ENCODE results near the gene CREBRF.
"Not testable (repeated sequence)": the region's sequence is repeated elsewhere in the genome, so short reads cannot be mapped to it uniquely, and the experiment has no call there.

CREBRF gene

GRCh38 chr5:173075137-173075843 lies 19.1 kb downstream of the CREBRF start:
- H3K36me3 ChIP-seq (ENCODE audit: low read depth), result no peaks in the 10 kb centered on the region
- DNase-seq (ENCODE audit: low spot score) (no peak), ATAC-seq (ENCODE audit: low read depth) (peak; percentile 52; the same call in 2 of the 3 replicates)
- no peak for TF ChIP-seq CTCF (IDR thresholded peaks at IDR 0.05; ENCODE audit: poor library complexity, severe bottlenecking)
- H3K9me3 ChIP-seq (ENCODE audit: severe bottlenecking), result no peaks in the 10 kb centered on the region
- no peak overlapping the region for H3K27ac ChIP-seq (ENCODE audit: poor library complexity, severe bottlenecking)
- H3K4me1 ChIP-seq (ENCODE audit: insufficient read depth, poor library complexity, severe bottlenecking), result no peaks in the 10 kb centered on the region
- no peak overlapping the region for H3K4me3 ChIP-seq (ENCODE audit: severe bottlenecking)
- no peaks in the 10 kb centered on the region for H3K27me3 ChIP-seq (ENCODE audit: insufficient read depth, poor library complexity, severe bottlenecking)

DNA sequence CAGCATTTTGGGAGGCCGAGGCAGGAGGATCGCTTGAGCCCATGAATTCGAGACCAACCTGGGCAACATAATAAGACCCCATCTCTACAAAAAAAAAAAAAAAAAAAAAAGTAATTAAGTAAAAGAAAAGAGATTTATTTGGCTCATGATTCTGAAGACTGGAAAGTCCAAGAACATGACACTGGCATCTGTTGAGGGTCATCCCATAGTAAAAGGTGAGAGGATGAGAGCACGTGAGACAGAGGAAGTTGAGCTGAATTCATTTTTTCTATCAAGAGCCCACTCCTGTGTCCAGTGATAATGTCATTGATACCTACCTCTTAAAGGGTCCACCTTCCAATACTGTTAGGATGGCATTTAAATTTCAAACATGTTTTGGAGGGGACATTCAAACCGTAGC lies 19.8 kb downstream of the CREBRF start:
- no peak overlapping the region for H3K27ac ChIP-seq (ENCODE audit: poor library complexity, severe bottlenecking)
- H3K9me3 ChIP-seq (ENCODE audit: severe bottlenecking), result no peaks in the 10 kb centered on the region
- DNase-seq (ENCODE audit: low spot score) (no peak), ATAC-seq (ENCODE audit: low read depth) (no peak)
- H3K4me3 ChIP-seq (ENCODE audit: severe bottlenecking), result no peak overlapping the region
- no peaks in the 10 kb centered on the region for H3K27me3 ChIP-seq (ENCODE audit: insufficient read depth, poor library complexity, severe bottlenecking)
- no peaks in the 10 kb centered on the region for H3K36me3 ChIP-seq (ENCODE audit: low read depth)
- no peaks in the 10 kb centered on the region for H3K4me1 ChIP-seq (ENCODE audit: insufficient read depth, poor library complexity, severe bottlenecking)
- no peak for TF ChIP-seq CTCF (IDR thresholded peaks at IDR 0.05; ENCODE audit: poor library complexity, severe bottlenecking)

- H3K9me3 ChIP-seq (ENCODE audit: severe bottlenecking); ATAC-seq (ENCODE audit: low read depth); H3K36me3 ChIP-seq (ENCODE audit: low read depth); DNase-seq (ENCODE audit: low spot score); H3K4me3 ChIP-seq (ENCODE audit: severe bottlenecking); H3K4me1 ChIP-seq (ENCODE audit: insufficient read depth, poor library complexity, severe bottlenecking); H3K27me3 ChIP-seq (ENCODE audit: insufficient read depth, poor library complexity, severe bottlenecking); H3K27ac ChIP-seq (ENCODE audit: poor library complexity, severe bottlenecking): not testable (repeated sequence)
Measured at GRCh38 chr5:173076471-173076870, 20.3 kb downstream of the CREBRF start.

DNA sequence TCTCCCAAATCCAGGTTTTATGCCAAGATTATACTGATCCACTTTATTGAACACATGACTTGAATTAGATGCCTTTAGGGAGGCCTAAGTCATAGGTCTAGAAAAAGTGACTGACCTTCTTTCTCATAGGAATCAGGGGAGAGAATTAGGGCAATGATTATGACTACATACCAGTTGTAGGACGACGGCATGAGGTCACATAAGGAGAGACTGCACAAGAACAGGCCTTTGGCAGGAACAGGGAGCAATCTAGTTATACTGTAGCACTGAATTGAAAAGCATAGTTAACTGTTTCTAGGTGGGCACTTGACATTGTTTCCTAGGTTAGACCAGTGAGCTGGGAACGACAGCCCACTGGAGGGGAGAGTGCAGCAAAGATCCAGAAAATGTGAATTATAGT lies 22.7 kb downstream of the CREBRF start:
- H3K9me3 ChIP-seq (ENCODE audit: severe bottlenecking), result no peaks in the 10 kb centered on the region
- no peaks in the 10 kb centered on the region for H3K27me3 ChIP-seq (ENCODE audit: insufficient read depth, poor library complexity, severe bottlenecking)
- no peaks in the 10 kb centered on the region for H3K4me1 ChIP-seq (ENCODE audit: insufficient read depth, poor library complexity, severe bottlenecking)
- no peaks in the 10 kb centered on the region for H3K36me3 ChIP-seq (ENCODE audit: low read depth)
- no peak overlapping the region for H3K4me3 ChIP-seq (ENCODE audit: severe bottlenecking)
- H3K27ac ChIP-seq (ENCODE audit: poor library complexity, severe bottlenecking), result no peak overlapping the region
- ATAC-seq (ENCODE audit: low read depth) (no peak), DNase-seq (ENCODE audit: low spot score) (no peak)
- no peak for TF ChIP-seq CTCF (IDR thresholded peaks at IDR 0.05; ENCODE audit: poor library complexity, severe bottlenecking)

- Histone ChIP-seq H3K4me3 (ENCODE audit: severe bottlenecking) (no peak overlapping the region), H3K36me3 (ENCODE audit: low read depth) (no peaks in the 10 kb centered on the region), H3K4me1 (ENCODE audit: insufficient read depth, poor library complexity, severe bottlenecking) (peaks cover 15% of the 10 kb centered on the region), H3K27ac (ENCODE audit: poor library complexity, severe bottlenecking) (no peak overlapping the region), H3K27me3 (ENCODE audit: insufficient read depth, poor library complexity, severe bottlenecking) (no peaks in the 10 kb centered on the region), H3K9me3 (ENCODE audit: severe bottlenecking) (no peaks in the 10 kb centered on the region)
- ATAC-seq (ENCODE audit: low read depth) (no peak), DNase-seq (ENCODE audit: low spot score) (no peak)
- TF ChIP-seq CTCF (IDR thresholded peaks at IDR 0.05; ENCODE audit: poor library complexity, severe bottlenecking), result no peak
Measured at GRCh38 chr5:173089581-173089980, 33.4 kb downstream of the CREBRF start.
